Vagina (tissue), 2 donors: ENCODE measurements around the gene TSACC. TPM values are rescaled to one million over a fixed set of nuclear protein-coding genes. Genes with fewer than 3 reads are reported as not detected.

Source experiments
- DNase-seq, 2 donors: peaks; one replicate each; pipeline ENCODE4 v3.0.0-alpha.2; 2017; ENCODE audit errors: extremely low spot score in 2 of 2
- H3K27ac ChIP-seq: fragments of 200-600 bp; sonication (generic); one replicate; pipeline ENCODE4 v1.5.1; 2019
- H3K27me3 ChIP-seq: fragments of 200-600 bp; sonication (generic); one replicate; pipeline ENCODE4 v1.5.1; 2019
- H3K36me3 ChIP-seq, 2 donors: fragments of 200-600 bp; sonication (generic); one replicate each; pipeline ENCODE4 v1.5.1; 2017 to 2019
- H3K4me1 ChIP-seq: fragments of 200-600 bp; sonication (generic); one replicate; pipeline ENCODE4 v1.5.1; 2019
- H3K4me3 ChIP-seq, 2 donors: fragments of 200-600 bp; sonication (generic); 1 replicate in 1 of 2; 2 replicates in 1 of 2; pipeline ENCODE4 v1.5.1; 2016 to 2019
- H3K9me3 ChIP-seq: fragments of 200-600 bp; sonication (generic); one replicate; pipeline ENCODE4 v1.5.1; 2019
- POLR2A ChIP-seq, 2 donors: fragments of 450-650 bp; IDR thresholded peaks; one replicate each; pipeline ENCODE4 v1.6.1; 2017; ENCODE audit warnings: antibody characterized with exemption in 2 of 2, mild to moderate bottlenecking in 2 of 2, moderate library complexity in 2 of 2
- POLR2AphosphoS5 ChIP-seq, 2 donors: sonication (generic); formaldehyde crosslinking; IDR thresholded peaks; one replicate each; pipeline ENCODE4 v1.9.0; 2017; ENCODE audit warnings: antibody characterized with exemption in 2 of 2, mild to moderate bottlenecking in 2 of 2, low read depth in 1 of 2; ENCODE audit not compliant: insufficient read depth in 1 of 2
- intact Hi-C: fragments of 100-400 bp; cut with DNase I; formaldehyde crosslinking; loops from one replicate; pipeline ENCODE4 v1.15.1; 2023
- total RNA-seq: library from RNA; depleted of rRNA; stranded (reverse); fragments of >200 nt; gene quantifications from one replicate; pipeline ENCODE4 v1.2.3, GENCODE V29; 2016
- TF ChIP-seq, protein P1 (sequence below), 3 experiments: fragments of 450-650 bp in 2 of 3; fragments of 200-600 bp in 1 of 3; sonication (generic) in 1 of 3; IDR thresholded peaks; one replicate each; pipeline ENCODE4 v1.5.1; 2017 to 2019; ENCODE audit warnings: antibody characterized with exemption in 3 of 3, mild to moderate bottlenecking in 2 of 3, moderate library complexity in 2 of 3

TSACC gene
- total RNA-seq, 1 donor from 2014 or later, result not detected

DNA sequence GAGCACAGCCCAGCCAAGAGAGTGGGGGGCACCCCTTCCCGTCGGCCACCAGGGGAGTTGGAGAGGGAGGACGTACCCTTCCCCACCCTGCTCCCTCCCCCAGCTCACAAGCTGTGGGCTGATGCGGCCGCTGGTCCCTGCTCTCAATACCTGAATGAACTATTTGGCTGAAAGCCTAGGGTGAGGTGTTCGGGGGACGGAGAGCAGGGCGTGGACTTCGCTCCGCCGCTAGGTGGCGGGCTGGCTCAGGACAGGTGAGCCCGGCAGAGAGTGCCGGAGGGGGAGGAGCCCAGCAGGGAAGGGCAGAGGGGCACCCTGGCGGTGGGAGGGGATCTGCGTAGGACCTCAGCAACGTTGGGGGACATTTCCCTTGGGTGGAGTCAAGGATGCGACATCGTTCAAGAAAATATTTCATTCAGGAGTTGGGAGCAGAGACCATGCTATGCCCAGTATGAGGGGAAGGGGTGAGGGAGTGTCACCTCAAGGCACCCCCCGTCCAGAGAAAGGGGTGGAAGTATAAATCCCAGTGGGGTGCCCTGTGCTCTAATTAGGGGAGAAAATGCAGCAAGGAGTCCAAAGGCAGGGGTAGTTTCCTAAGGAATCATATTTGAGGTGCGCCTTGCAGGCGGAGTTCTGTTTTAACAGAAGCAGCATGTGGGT lies 18.7 kb downstream of the TSACC start:
- no peaks in the 10 kb centered on the region for H3K9me3 ChIP-seq
- intact Hi-C loops, result no loop called here
- no peak overlapping the region for H3K27ac ChIP-seq
- H3K27me3 ChIP-seq, result no peaks in the 10 kb centered on the region
- no peaks in the 10 kb centered on the region for H3K36me3 ChIP-seq
- DNase-seq, result no peak
- H3K4me3 ChIP-seq, result no peak overlapping the region
- TF ChIP-seq, protein P1, sequence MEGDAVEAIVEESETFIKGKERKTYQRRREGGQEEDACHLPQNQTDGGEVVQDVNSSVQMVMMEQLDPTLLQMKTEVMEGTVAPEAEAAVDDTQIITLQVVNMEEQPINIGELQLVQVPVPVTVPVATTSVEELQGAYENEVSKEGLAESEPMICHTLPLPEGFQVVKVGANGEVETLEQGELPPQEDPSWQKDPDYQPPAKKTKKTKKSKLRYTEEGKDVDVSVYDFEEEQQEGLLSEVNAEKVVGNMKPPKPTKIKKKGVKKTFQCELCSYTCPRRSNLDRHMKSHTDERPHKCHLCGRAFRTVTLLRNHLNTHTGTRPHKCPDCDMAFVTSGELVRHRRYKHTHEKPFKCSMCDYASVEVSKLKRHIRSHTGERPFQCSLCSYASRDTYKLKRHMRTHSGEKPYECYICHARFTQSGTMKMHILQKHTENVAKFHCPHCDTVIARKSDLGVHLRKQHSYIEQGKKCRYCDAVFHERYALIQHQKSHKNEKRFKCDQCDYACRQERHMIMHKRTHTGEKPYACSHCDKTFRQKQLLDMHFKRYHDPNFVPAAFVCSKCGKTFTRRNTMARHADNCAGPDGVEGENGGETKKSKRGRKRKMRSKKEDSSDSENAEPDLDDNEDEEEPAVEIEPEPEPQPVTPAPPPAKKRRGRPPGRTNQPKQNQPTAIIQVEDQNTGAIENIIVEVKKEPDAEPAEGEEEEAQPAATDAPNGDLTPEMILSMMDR (IDR thresholded peaks at IDR 0.05), result peak in 1 of 3 experiments; percentile 18
- TF ChIP-seq POLR2AphosphoS5 (IDR thresholded peaks at IDR 0.05; ENCODE audit: insufficient read depth in 1 of 2, low read depth in 1 of 2), result no peak
- H3K4me1 ChIP-seq, result no peaks in the 10 kb centered on the region

DNA sequence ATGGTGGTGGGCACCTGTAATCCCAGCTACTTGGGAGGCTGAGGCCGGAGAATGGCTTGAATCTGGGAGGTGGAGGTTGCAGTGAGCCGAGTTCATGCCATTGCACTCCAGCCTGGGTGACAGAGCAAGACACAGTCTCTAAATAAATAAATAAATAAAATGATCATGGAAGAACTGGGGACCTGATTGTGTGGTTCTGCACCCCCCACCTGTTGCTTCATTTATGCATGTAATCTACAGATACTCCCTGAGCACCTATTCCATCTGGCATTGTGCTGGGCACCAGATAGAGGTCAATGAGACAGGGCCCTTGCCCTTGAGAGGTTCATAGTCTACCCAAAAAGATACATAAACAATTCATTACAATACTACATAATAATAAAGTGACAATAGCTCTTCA lies 19.7 kb downstream of the TSACC start:
- H3K4me3 ChIP-seq, result no peak overlapping the region
- DNase-seq, result no peak
- intact Hi-C loops, result no loop called here
- no peaks in the 10 kb centered on the region for H3K9me3 ChIP-seq
- H3K4me1 ChIP-seq, result no peaks in the 10 kb centered on the region
- no peaks in the 10 kb centered on the region for H3K36me3 ChIP-seq
- H3K27me3 ChIP-seq, result no peaks in the 10 kb centered on the region
- TF ChIP-seq, protein P1 (IDR thresholded peaks at IDR 0.05), result no peak
- TF ChIP-seq POLR2A (IDR thresholded peaks at IDR 0.05), result no peak
- TF ChIP-seq POLR2AphosphoS5 (IDR thresholded peaks at IDR 0.05; ENCODE audit: insufficient read depth in 1 of 2, low read depth in 1 of 2), result no peak
- H3K27ac ChIP-seq, result no peak overlapping the region

GRCh38 chr1:156358641-156359040 lies 20.3 kb downstream of the TSACC start:
- H3K4me1 ChIP-seq, result no peaks in the 10 kb centered on the region
- intact Hi-C loops, result no loop called here

DNA sequence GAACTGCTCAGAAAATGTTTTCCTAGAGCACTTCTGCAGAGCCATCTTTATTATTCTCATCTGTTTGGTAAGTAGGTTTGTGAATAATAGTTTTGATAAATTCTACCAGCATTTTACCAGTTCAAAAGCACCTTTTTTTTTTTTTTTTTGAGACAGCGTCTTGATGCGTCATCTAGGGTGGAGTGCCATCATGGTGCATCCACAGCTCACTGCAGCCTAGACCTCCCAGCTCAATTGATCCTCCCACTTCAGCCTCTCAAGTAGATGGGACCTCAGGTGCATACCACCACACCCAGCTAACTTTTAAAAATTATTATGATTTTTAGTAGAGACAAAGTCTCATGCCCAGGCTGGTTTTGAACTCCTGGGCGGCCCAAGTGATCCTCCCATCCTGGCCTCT lies 20.9 kb downstream of the TSACC start:
- no peaks in the 10 kb centered on the region for H3K27me3 ChIP-seq
- DNase-seq, result no peak

More at GRCh38 chr1:156358641-156359040, 20.3 kb downstream of the TSACC start:
- no peak overlapping the region for H3K27ac ChIP-seq
- H3K9me3 ChIP-seq, result no peaks in the 10 kb centered on the region
- H3K27me3 ChIP-seq, result no peaks in the 10 kb centered on the region
- no peaks in the 10 kb centered on the region for H3K36me3 ChIP-seq
- DNase-seq, result no peak
- H3K4me3 ChIP-seq, result no peak overlapping the region
- no peak for TF ChIP-seq POLR2A (IDR thresholded peaks at IDR 0.05)
- TF ChIP-seq, protein P1 (IDR thresholded peaks at IDR 0.05), result no peak
- TF ChIP-seq POLR2AphosphoS5 (IDR thresholded peaks at IDR 0.05; ENCODE audit: insufficient read depth in 1 of 2, low read depth in 1 of 2), result no peak

GRCh38 chr1:156359973-156360372 lies 21.6 kb downstream of the TSACC start:
- Histone ChIP-seq H3K27me3 (no peaks in the 10 kb centered on the region), H3K36me3 (no peaks in the 10 kb centered on the region), H3K4me3 (no peak overlapping the region), H3K4me1 (no peaks in the 10 kb centered on the region), H3K9me3 (no peaks in the 10 kb centered on the region), H3K27ac (no peak overlapping the region)
- no peak for DNase-seq
- TF ChIP-seq POLR2A (IDR thresholded peaks at IDR 0.05) (no peak), POLR2AphosphoS5 (IDR thresholded peaks at IDR 0.05; ENCODE audit: insufficient read depth in 1 of 2, low read depth in 1 of 2) (no peak)
- TF ChIP-seq, protein P1 (IDR thresholded peaks at IDR 0.05), result no peak
- intact Hi-C loops, result no loop called here

More for the DNA sequence above, 20.9 kb downstream of the TSACC start:
- Histone ChIP-seq H3K27ac (no peak overlapping the region), H3K4me3 (no peak overlapping the region), H3K4me1 (no peaks in the 10 kb centered on the region), H3K36me3 (no peaks in the 10 kb centered on the region), H3K9me3 (no peaks in the 10 kb centered on the region)
- intact Hi-C loops, result no loop called here
- TF ChIP-seq, protein P1 (IDR thresholded peaks at IDR 0.05), result no peak
- TF ChIP-seq POLR2A (IDR thresholded peaks at IDR 0.05) (no peak), POLR2AphosphoS5 (IDR thresholded peaks at IDR 0.05; ENCODE audit: insufficient read depth in 1 of 2, low read depth in 1 of 2) (no peak)
